Cardiac muscle cell (in vitro differentiated cells and primary cell): Measurements from ENCODE around the gene CYP26B1. TPM values are rescaled to one million over a fixed set of nuclear protein-coding genes. Genes with fewer than 3 reads are reported as not detected.
A peak's percentile ranks its signal among the peaks of the same experiment; 100 is the strongest.

Source experiments
- DNase-seq, 2 donors: peaks; one replicate each; pipeline versions ENCODE4 v3.0.0 to v3.0.0-alpha.2; 2010 to 2017; ENCODE audit warnings: low read depth in 1 of 2, low spot score in 1 of 2
- H3K27ac ChIP-seq: fragments of 200-600 bp; sonication (generic); 2 replicates; pipeline ENCODE4 v1.5.1; 2016
- H3K27me3 ChIP-seq: fragments of 200-600 bp; sonication (generic); 2 replicates; pipeline ENCODE4 v1.6.0; 2016; ENCODE audit warnings: control low read depth
- H3K36me3 ChIP-seq: fragments of 200-600 bp; sonication (generic); 2 replicates; pipeline ENCODE4 v1.5.1; 2016; ENCODE audit warnings: control low read depth
- H3K4me1 ChIP-seq: fragments of 200-600 bp; sonication (generic); 2 replicates; pipeline ENCODE4 v1.8.1; 2017; ENCODE audit warnings: low read depth, mild to moderate bottlenecking, mixed run types
- H3K4me3 ChIP-seq: fragments of 200-600 bp; sonication (generic); 2 replicates; pipeline ENCODE4 v1.5.1; 2016; ENCODE audit warnings: mild to moderate bottlenecking
- H3K9me3 ChIP-seq: fragments of 200-600 bp; sonication (generic); 2 replicates; pipeline ENCODE4 v1.5.1; 2017; ENCODE audit warnings: low read depth, mild to moderate bottlenecking, control low read depth
- polyA plus RNA-seq: library from polyadenylated mRNA; unstranded; fragments of >200 nt; fragmentation: Nextera tagmentation; extraction: Ambion mirVana; gene quantifications from 2 replicates; pipeline ENCODE4 v1.2.1, GENCODE V29; 2016
- total RNA-seq: library from RNA; depleted of rRNA; stranded (reverse); fragments of >200 nt; gene quantifications from 2 replicates; pipeline ENCODE4 v1.2.3, GENCODE V29; 2016
- TF ChIP-seq, protein P1 (sequence below): IDR thresholded peaks from 2 replicates; pipeline ENCODE4 v1.5.1; 2012; ENCODE audit warnings: low read depth, mild to moderate bottlenecking, low read length

CYP26B1 gene
- total and polyA plus RNA-seq, 2 experiments from 2014 or later: 1.2 to 3.1 TPM

- Histone ChIP-seq H3K36me3 (no peaks in the 10 kb centered on the region), H3K27ac (no peak overlapping the region), H3K9me3 (no peaks in the 10 kb centered on the region), H3K4me1 (peaks cover 4% of the 10 kb centered on the region), H3K27me3 (peaks cover 60% of the 10 kb centered on the region), H3K4me3 (peak overlapping the region; percentile 40)
- TF ChIP-seq, protein P1, sequence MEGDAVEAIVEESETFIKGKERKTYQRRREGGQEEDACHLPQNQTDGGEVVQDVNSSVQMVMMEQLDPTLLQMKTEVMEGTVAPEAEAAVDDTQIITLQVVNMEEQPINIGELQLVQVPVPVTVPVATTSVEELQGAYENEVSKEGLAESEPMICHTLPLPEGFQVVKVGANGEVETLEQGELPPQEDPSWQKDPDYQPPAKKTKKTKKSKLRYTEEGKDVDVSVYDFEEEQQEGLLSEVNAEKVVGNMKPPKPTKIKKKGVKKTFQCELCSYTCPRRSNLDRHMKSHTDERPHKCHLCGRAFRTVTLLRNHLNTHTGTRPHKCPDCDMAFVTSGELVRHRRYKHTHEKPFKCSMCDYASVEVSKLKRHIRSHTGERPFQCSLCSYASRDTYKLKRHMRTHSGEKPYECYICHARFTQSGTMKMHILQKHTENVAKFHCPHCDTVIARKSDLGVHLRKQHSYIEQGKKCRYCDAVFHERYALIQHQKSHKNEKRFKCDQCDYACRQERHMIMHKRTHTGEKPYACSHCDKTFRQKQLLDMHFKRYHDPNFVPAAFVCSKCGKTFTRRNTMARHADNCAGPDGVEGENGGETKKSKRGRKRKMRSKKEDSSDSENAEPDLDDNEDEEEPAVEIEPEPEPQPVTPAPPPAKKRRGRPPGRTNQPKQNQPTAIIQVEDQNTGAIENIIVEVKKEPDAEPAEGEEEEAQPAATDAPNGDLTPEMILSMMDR: peak; percentile 75
- DNase-seq: peak; percentile 83 to 86
Observed at GRCh38 chr2:72150157-72150860, 2.6 kb upstream of the CYP26B1 start.

GRCh38 chr2:72149556-72150156 lies 2.0 kb upstream of the CYP26B1 start:
- H3K27me3 ChIP-seq: peaks cover 66% of the 10 kb centered on the region
- H3K4me3 ChIP-seq: peak overlapping the region; percentile 40
- no peaks in the 10 kb centered on the region for H3K36me3 ChIP-seq
- peak in 1 of 2 donors; percentile 29 for DNase-seq
- H3K4me1 ChIP-seq: peaks cover 4% of the 10 kb centered on the region
- TF ChIP-seq, protein P1: no peak
- H3K27ac ChIP-seq: no peak overlapping the region
- H3K9me3 ChIP-seq: no peaks in the 10 kb centered on the region

GRCh38 chr2:72148837-72149555 lies 1.3 kb upstream of the CYP26B1 start:
- TF ChIP-seq, protein P1: no peak
- Histone ChIP-seq H3K36me3 (no peaks in the 10 kb centered on the region), H3K4me1 (no peaks in the 10 kb centered on the region), H3K9me3 (no peaks in the 10 kb centered on the region), H3K27me3 (peaks cover 73% of the 10 kb centered on the region), H3K27ac (no peak overlapping the region), H3K4me3 (peak overlapping the region; percentile 40)
- DNase-seq: peak; percentile 69 to 75

DNA sequence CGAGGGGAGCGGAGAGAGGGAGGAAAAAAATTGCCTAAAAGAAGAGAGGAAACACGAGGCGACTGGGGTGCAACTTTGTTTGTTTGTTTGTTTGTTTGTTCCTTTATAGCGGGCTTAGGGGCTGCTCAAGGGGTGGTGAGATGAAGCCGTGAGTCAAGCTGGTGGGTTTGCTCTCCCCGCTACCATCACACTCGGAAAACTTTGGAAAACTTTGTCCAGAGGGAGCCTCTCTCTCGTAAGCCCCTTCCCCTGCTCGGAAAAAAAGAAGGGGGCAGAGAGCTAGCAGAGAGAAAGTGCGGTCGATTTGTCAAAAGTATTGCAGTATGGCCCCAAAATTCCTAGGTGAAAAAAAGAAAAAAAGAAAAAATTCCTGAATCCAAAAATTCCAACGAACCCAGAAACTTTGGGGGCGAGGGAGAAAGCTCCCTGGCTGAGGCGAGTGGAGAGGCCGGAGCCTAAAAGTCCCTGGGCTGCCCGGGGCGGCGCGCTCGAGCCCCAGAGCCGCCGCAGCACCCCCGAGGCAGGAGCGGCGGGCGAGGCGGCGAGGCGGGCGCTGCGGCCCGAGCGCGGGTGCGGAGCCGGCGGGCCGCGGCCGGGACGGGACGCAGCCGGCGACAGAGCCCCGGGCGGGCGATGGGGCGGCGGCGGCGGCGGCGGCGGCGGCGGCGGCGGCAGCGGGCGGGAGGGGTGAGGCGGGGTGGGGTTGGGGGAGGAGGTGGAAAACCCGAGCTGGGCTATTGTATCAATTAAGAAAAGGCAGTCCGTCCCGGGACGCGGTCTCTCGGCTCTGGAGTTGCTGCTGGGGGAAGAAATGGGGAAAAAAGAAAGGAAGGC lies 558 bp upstream of the CYP26B1 start:
- H3K9me3 ChIP-seq: no peaks in the 10 kb centered on the region
- peak overlapping the region; percentile 40 for H3K4me3 ChIP-seq
- DNase-seq: peak in 1 of 2 donors; percentile 38
- H3K36me3 ChIP-seq: no peaks in the 10 kb centered on the region
- H3K27me3 ChIP-seq: peaks cover 80% of the 10 kb centered on the region
- TF ChIP-seq, protein P1: no peak
- peaks cover 5% of the 10 kb centered on the region for H3K4me1 ChIP-seq
- no peak overlapping the region for H3K27ac ChIP-seq
